HAP-1 (cell line): ENCODE results near the gene CAPN3.
A peak's percentile ranks its signal among the peaks of the same experiment; 100 is the strongest.

Experiments
- DNase-seq, 2 experiments: peaks; one replicate each; pipeline ENCODE4 v3.0.0-alpha.2; 2016 to 2020; ENCODE audit warnings: low spot score in 2 of 2
- H3K27me3 ChIP-seq: fragments of 250-450 bp; sonication (Bioruptor Pico); 2 replicates; pipeline ENCODE4 v1.5.1; 2020; ENCODE audit warnings: low read depth, mild to moderate bottlenecking, moderate library complexity
- H3K36me3 ChIP-seq: fragments of 250-450 bp; sonication (Bioruptor Pico); replicated peaks from 2 replicates; pipeline ENCODE4 v1.5.1; 2020; ENCODE audit warnings: mild to moderate bottlenecking
- H3K4me1 ChIP-seq: fragments of 250-450 bp; sonication (Bioruptor Pico); 2 replicates; pipeline ENCODE4 v1.5.1; 2020; ENCODE audit warnings: mild to moderate bottlenecking
- H3K4me3 ChIP-seq: fragments of 250-450 bp; sonication (Bioruptor Pico); 2 replicates; pipeline ENCODE4 v1.5.1; 2020; ENCODE audit warnings: mild to moderate bottlenecking, moderate library complexity
- H3K9me3 ChIP-seq: fragments of 250-450 bp; sonication (Bioruptor Pico); 2 replicates; pipeline ENCODE4 v1.5.1; 2020; ENCODE audit warnings: mild to moderate bottlenecking, moderate library complexity
- in situ Hi-C: fragments of 300-500 bp; cut with MboI; formaldehyde crosslinking; loops from 3 replicates; pipeline ENCODE4 v1.14.3; 2020; ENCODE audit warnings: low sequenced_read_pairs, inconsistent platforms, mixed read lengths

Gene CAPN3

GRCh38 chr15:42411884-42412283, 52.6 kb downstream of the CAPN3 start:
- in situ Hi-C loops = no loop called here
- H3K4me3 ChIP-seq = no peak overlapping the region
- H3K36me3 ChIP-seq = peaks cover 21% of the 10 kb centered on the region
- peaks cover 4% of the 10 kb centered on the region for H3K4me1 ChIP-seq
- H3K27me3 ChIP-seq = no peaks in the 10 kb centered on the region
- DNase-seq = no peak
- no peaks in the 10 kb centered on the region for H3K9me3 ChIP-seq

- peaks cover 29% of the 10 kb centered on the region for H3K36me3 ChIP-seq
- peak in 1 of 2 experiments; percentile 16 for DNase-seq
Observed at GRCh38 chr15:42413920-42414319, 54.6 kb downstream of the CAPN3 start.

GRCh38 chr15:42419369-42419768, 60.1 kb downstream of the CAPN3 start:
- Histone ChIP-seq H3K4me3 (no peak overlapping the region), H3K4me1 (no peaks in the 10 kb centered on the region), H3K9me3 (no peaks in the 10 kb centered on the region), H3K36me3 (peaks cover 55% of the 10 kb centered on the region), H3K27me3 (no peaks in the 10 kb centered on the region)
- in situ Hi-C loops = no loop called here
- DNase-seq = no peak

More at GRCh38 chr15:42413920-42414319, 54.6 kb downstream of the CAPN3 start:
- Histone ChIP-seq H3K4me1 (peaks cover 4% of the 10 kb centered on the region), H3K4me3 (no peak overlapping the region), H3K27me3 (no peaks in the 10 kb centered on the region), H3K9me3 (no peaks in the 10 kb centered on the region)
- in situ Hi-C loops = no loop called here

GRCh38 chr15:42421376-42421775, 62.1 kb downstream of the CAPN3 start:
- in situ Hi-C loops = no loop called here
- no peak for DNase-seq
- H3K27me3 ChIP-seq = no peaks in the 10 kb centered on the region
- peaks cover 51% of the 10 kb centered on the region for H3K36me3 ChIP-seq
- H3K4me3 ChIP-seq = no peak overlapping the region
- H3K4me1 ChIP-seq = no peaks in the 10 kb centered on the region
- H3K9me3 ChIP-seq = no peaks in the 10 kb centered on the region

GRCh38 chr15:42427429-42428223, 68.3 kb downstream of the CAPN3 start:
- Histone ChIP-seq H3K27me3 (no peaks in the 10 kb centered on the region), H3K4me1 (no peaks in the 10 kb centered on the region), H3K4me3 (no peak overlapping the region), H3K9me3 (no peaks in the 10 kb centered on the region), H3K36me3 (peaks cover 33% of the 10 kb centered on the region)
- in situ Hi-C loops = no loop called here
- DNase-seq = no peak

- H3K4me1 ChIP-seq = no peaks in the 10 kb centered on the region
- in situ Hi-C loops = no loop called here
- H3K36me3 ChIP-seq = peaks cover 19% of the 10 kb centered on the region
- peak in 1 of 2 experiments; percentile 28 for DNase-seq
- no peak overlapping the region for H3K4me3 ChIP-seq
- H3K9me3 ChIP-seq = no peaks in the 10 kb centered on the region
- H3K27me3 ChIP-seq = no peaks in the 10 kb centered on the region
Observed at GRCh38 chr15:42444415-42445063, 85.2 kb downstream of the CAPN3 start.

- no peak for DNase-seq
- no peaks in the 10 kb centered on the region for H3K27me3 ChIP-seq
- H3K9me3 ChIP-seq = no peaks in the 10 kb centered on the region
- H3K4me3 ChIP-seq = no peak overlapping the region
- in situ Hi-C loops = no loop called here
- peaks cover 22% of the 10 kb centered on the region for H3K36me3 ChIP-seq
- no peaks in the 10 kb centered on the region for H3K4me1 ChIP-seq
Observed at GRCh38 chr15:42445551-42445950, 86.2 kb downstream of the CAPN3 start.

- no peaks in the 10 kb centered on the region for H3K27me3 ChIP-seq
- H3K9me3 ChIP-seq = no peaks in the 10 kb centered on the region
- in situ Hi-C loops = no loop called here
- H3K4me3 ChIP-seq = no peak overlapping the region
- H3K4me1 ChIP-seq = no peaks in the 10 kb centered on the region
- no peak for DNase-seq
- H3K36me3 ChIP-seq = peaks cover 24% of the 10 kb centered on the region
Observed at GRCh38 chr15:42447599-42447998, 88.3 kb downstream of the CAPN3 start.

- no peak for DNase-seq
- peaks cover 24% of the 10 kb centered on the region for H3K36me3 ChIP-seq
- no peak overlapping the region for H3K4me3 ChIP-seq
- no peaks in the 10 kb centered on the region for H3K27me3 ChIP-seq
- no peaks in the 10 kb centered on the region for H3K9me3 ChIP-seq
- no peaks in the 10 kb centered on the region for H3K4me1 ChIP-seq
- in situ Hi-C loops = no loop called here
Observed at GRCh38 chr15:42448281-42448680, 89.0 kb downstream of the CAPN3 start.

- Histone ChIP-seq H3K4me3 (no peak overlapping the region), H3K9me3 (no peaks in the 10 kb centered on the region), H3K4me1 (no peaks in the 10 kb centered on the region), H3K27me3 (no peaks in the 10 kb centered on the region), H3K36me3 (peaks cover 20% of the 10 kb centered on the region)
- in situ Hi-C loops = no loop called here
- no peak for DNase-seq
Observed at GRCh38 chr15:42449770-42450424, 90.6 kb downstream of the CAPN3 start.

GRCh38 chr15:42450425-42450790, 91.1 kb downstream of the CAPN3 start:
- in situ Hi-C loops = no loop called here
- peaks cover 20% of the 10 kb centered on the region for H3K36me3 ChIP-seq

GRCh38 chr15:42453826-42454225, 94.5 kb downstream of the CAPN3 start:
- H3K36me3 ChIP-seq = peaks cover 12% of the 10 kb centered on the region
- DNase-seq = no peak
- H3K9me3 ChIP-seq = no peaks in the 10 kb centered on the region
- no peak overlapping the region for H3K4me3 ChIP-seq
- in situ Hi-C loops = no loop called here
- H3K27me3 ChIP-seq = no peaks in the 10 kb centered on the region
- H3K4me1 ChIP-seq = no peaks in the 10 kb centered on the region

More at GRCh38 chr15:42450425-42450790, 91.1 kb downstream of the CAPN3 start:
- no peaks in the 10 kb centered on the region for H3K9me3 ChIP-seq
- no peak overlapping the region for H3K4me3 ChIP-seq
- H3K27me3 ChIP-seq = no peaks in the 10 kb centered on the region
- no peak for DNase-seq
- H3K4me1 ChIP-seq = no peaks in the 10 kb centered on the region

GRCh38 chr15:42456531-42456930, 97.2 kb downstream of the CAPN3 start:
- in situ Hi-C loops = no loop called here
- Histone ChIP-seq H3K9me3 (no peaks in the 10 kb centered on the region), H3K4me1 (no peaks in the 10 kb centered on the region), H3K4me3 (no peak overlapping the region), H3K36me3 (peaks cover 2% of the 10 kb centered on the region; the same call in 1 of the 2 replicates), H3K27me3 (no peaks in the 10 kb centered on the region)
- no peak for DNase-seq

GRCh38 chr15:42456971-42457370, 97.7 kb downstream of the CAPN3 start:
- no peaks in the 10 kb centered on the region; the same call in none of the 2 replicates for H3K36me3 ChIP-seq
- DNase-seq = no peak
- H3K4me3 ChIP-seq = no peak overlapping the region
- no peaks in the 10 kb centered on the region for H3K9me3 ChIP-seq
- H3K27me3 ChIP-seq = no peaks in the 10 kb centered on the region
- no peaks in the 10 kb centered on the region for H3K4me1 ChIP-seq
- in situ Hi-C loops = no loop called here
